OCI-LY7 (cell line): ENCODE data around the gene SERTAD2.

Source experiments
- EZH2phosphoT487 ChIP-seq: fragments of 200-600 bp; sonication (generic); IDR thresholded peaks from 2 replicates; pipeline ENCODE4 v1.6.1; 2018; ENCODE audit warnings: low read depth, borderline replicate concordance, mild to moderate bottlenecking, mixed run types, antibody characterized with exemption, low read length, moderate library complexity, mixed read lengths
- TF ChIP-seq, protein P1 (sequence below): fragments of 200-600 bp; sonication (generic); conservative IDR thresholded peaks from 2 replicates; pipeline ENCODE4 v1.5.1; 2014; ENCODE audit warnings: mild to moderate bottlenecking, antibody characterized with exemption, low read length, moderate library complexity, mixed read lengths

DNA sequence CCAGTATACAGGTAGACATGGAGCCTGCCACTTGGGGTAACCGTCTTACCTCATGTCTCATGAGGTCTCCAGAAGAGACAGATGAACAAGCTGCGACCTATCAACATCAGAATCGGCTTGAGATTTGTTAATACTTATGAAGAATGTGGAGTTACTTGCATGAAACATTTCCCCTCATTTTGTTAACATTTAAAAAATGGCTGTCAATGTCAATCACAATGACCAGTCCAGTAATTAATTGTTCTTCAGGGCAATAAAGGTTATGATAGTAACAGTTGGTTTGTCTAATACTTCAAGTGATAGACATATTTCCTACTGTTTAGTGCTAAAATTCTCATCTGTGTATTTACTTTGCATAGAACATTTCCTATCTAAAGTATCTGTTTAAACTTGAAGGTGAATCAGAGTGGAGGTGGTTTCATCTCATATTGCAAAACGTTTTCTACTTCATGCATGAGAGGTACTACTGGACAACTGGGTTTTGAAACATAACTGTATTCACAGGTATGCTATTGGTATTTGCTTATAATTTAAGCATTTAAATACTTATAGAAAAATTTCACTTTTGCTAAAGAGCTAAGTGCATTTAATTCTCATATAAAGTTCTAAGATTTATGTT is 15.1 kb downstream of the SERTAD2 start:
- TF ChIP-seq, protein P1, sequence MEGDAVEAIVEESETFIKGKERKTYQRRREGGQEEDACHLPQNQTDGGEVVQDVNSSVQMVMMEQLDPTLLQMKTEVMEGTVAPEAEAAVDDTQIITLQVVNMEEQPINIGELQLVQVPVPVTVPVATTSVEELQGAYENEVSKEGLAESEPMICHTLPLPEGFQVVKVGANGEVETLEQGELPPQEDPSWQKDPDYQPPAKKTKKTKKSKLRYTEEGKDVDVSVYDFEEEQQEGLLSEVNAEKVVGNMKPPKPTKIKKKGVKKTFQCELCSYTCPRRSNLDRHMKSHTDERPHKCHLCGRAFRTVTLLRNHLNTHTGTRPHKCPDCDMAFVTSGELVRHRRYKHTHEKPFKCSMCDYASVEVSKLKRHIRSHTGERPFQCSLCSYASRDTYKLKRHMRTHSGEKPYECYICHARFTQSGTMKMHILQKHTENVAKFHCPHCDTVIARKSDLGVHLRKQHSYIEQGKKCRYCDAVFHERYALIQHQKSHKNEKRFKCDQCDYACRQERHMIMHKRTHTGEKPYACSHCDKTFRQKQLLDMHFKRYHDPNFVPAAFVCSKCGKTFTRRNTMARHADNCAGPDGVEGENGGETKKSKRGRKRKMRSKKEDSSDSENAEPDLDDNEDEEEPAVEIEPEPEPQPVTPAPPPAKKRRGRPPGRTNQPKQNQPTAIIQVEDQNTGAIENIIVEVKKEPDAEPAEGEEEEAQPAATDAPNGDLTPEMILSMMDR = no peak
- no peak for TF ChIP-seq EZH2phosphoT487
